HEK293 (cell line): Measurements from ENCODE around the gene COMMD3.
A peak's percentile ranks its signal among the peaks of the same experiment; 100 is the strongest.

Experiments used
- CTCF ChIA-PET: fragments of 350-600 bp; formaldehyde crosslinking; extraction: SDS; loops from one replicate; lab custom pipeline; 2021; ENCODE audit warnings: antibody characterized with exemption; lab: Yijun Ruan, JAX
- POLR2A ChIA-PET: fragments of 300-600 bp; formaldehyde crosslinking; extraction: SDS; loops from one replicate; lab custom pipeline; 2020; ENCODE audit warnings: antibody characterized with exemption, inconsistent platforms; lab: Yijun Ruan, JAX
- H3K27ac ChIP-seq: fragments of 200-500 bp; sonication (Bioruptor generic); 2 replicates; pipeline ENCODE4 v1.5.1; 2014; ENCODE audit warnings: low read depth, low read length, control low read depth, inconsistent platforms; ENCODE audit errors: extremely low read depth
- H3K36me3 ChIP-seq, 2 experiments: fragments of 200-500 bp in 1 of 2; sonication (Bioruptor generic) in 1 of 2; 1 replicate in 1 of 2; 2 replicates in 1 of 2; pipeline ENCODE4 v1.5.1; 2014 to 2017; ENCODE audit warnings: inconsistent platforms in 2 of 2, low read length in 2 of 2; ENCODE audit not compliant: control insufficient read depth in 2 of 2, insufficient read depth in 1 of 2
- H3K4me1 ChIP-seq: fragments of 200-500 bp; sonication (Bioruptor generic); 2 replicates; pipeline ENCODE4 v1.5.1; 2014; ENCODE audit warnings: mild to moderate bottlenecking, low read length, inconsistent platforms; ENCODE audit not compliant: control insufficient read depth, insufficient read depth
- H3K4me3 ChIP-seq: 2 replicates; pipeline ENCODE4 v1.5.1; 2011; ENCODE audit warnings: low read depth, mild to moderate bottlenecking, control low read depth, low read length, moderate library complexity
- H3K9me3 ChIP-seq: fragments of 200-500 bp; sonication (Bioruptor generic); 2 replicates; pipeline ENCODE4 v1.5.1; 2014; ENCODE audit warnings: low read depth, low read length, inconsistent platforms; ENCODE audit not compliant: control insufficient read depth, insufficient read depth
- AEBP2 ChIP-seq: fragments of 450-650 bp; formaldehyde crosslinking; IDR thresholded peaks from 2 replicates; pipeline ENCODE4 v1.5.1; 2016; ENCODE audit warnings: missing biosample characterization, missing genetic modification characterization, borderline replicate concordance
- ATF2 ChIP-seq: fragments of 450-650 bp; formaldehyde crosslinking; IDR thresholded peaks from 2 replicates; pipeline ENCODE4 v1.5.1; 2016; ENCODE audit warnings: missing biosample characterization, missing genetic modification characterization, low read depth
- HOXD13 ChIP-seq: sonication (generic); formaldehyde crosslinking; IDR thresholded peaks from 2 replicates; pipeline ENCODE4 v1.8.0; 2022; ENCODE audit warnings: missing genetic modification reagents, borderline replicate concordance
- IKZF3 ChIP-seq: fragments of 450-650 bp; IDR thresholded peaks from 2 replicates; pipeline ENCODE4 v1.5.0; 2018; ENCODE audit warnings: missing biosample characterization, mild to moderate bottlenecking, missing genetic modification characterization, moderate library complexity
- KLF10 ChIP-seq: fragments of 450-650 bp; IDR thresholded peaks from 2 replicates; pipeline ENCODE4 v1.5.1; 2018; ENCODE audit warnings: missing biosample characterization, mild to moderate bottlenecking, missing genetic modification characterization
- KLF7 ChIP-seq: fragments of 450-650 bp; formaldehyde crosslinking; IDR thresholded peaks from 2 replicates; pipeline ENCODE4 v1.5.1; 2016; ENCODE audit warnings: missing biosample characterization, missing genetic modification characterization, borderline replicate concordance
- KLF9 ChIP-seq: fragments of 450-650 bp; formaldehyde crosslinking; IDR thresholded peaks from 2 replicates; pipeline ENCODE4 v1.5.1; 2016; ENCODE audit warnings: missing biosample characterization, missing genetic modification characterization, low read depth
- SETDB1 ChIP-seq: IDR thresholded peaks from one replicate; pipeline ENCODE4 v1.6.1; 2017; ENCODE audit warnings: mild to moderate bottlenecking, low read length, moderate library complexity, mixed read lengths; ENCODE audit not compliant: insufficient read length
- SP7 ChIP-seq: fragments of 450-650 bp; formaldehyde crosslinking; IDR thresholded peaks from 2 replicates; pipeline ENCODE4 v1.5.1; 2016; ENCODE audit warnings: missing biosample characterization, missing genetic modification characterization
- YY2 ChIP-seq: fragments of 450-650 bp; formaldehyde crosslinking; IDR thresholded peaks from 2 replicates; pipeline ENCODE4 v1.5.1; 2016; ENCODE audit warnings: missing biosample characterization, missing genetic modification characterization
- ZBTB1 ChIP-seq: fragments of 450-650 bp; formaldehyde crosslinking; IDR thresholded peaks from 2 replicates; pipeline ENCODE4 v1.5.1; 2016; ENCODE audit warnings: missing biosample characterization, missing genetic modification characterization
- ZBTB10 ChIP-seq: fragments of 450-650 bp; formaldehyde crosslinking; IDR thresholded peaks from 2 replicates; pipeline ENCODE4 v1.5.1; 2016; ENCODE audit warnings: missing biosample characterization, missing genetic modification characterization
- ZBTB44 ChIP-seq: fragments of 450-650 bp; IDR thresholded peaks from 2 replicates; pipeline ENCODE4 v1.5.1; 2018; ENCODE audit warnings: missing biosample characterization, mild to moderate bottlenecking, missing genetic modification characterization
- ZNF132 ChIP-seq: fragments of 450-650 bp; formaldehyde crosslinking; IDR thresholded peaks from 2 replicates; pipeline ENCODE4 v1.5.1; 2017; ENCODE audit warnings: missing biosample characterization, missing genetic modification characterization, borderline replicate concordance
- ZNF449 ChIP-seq: fragments of 450-650 bp; formaldehyde crosslinking; IDR thresholded peaks from 2 replicates; pipeline ENCODE4 v1.5.1; 2017; ENCODE audit warnings: missing biosample characterization, mild to moderate bottlenecking, missing genetic modification characterization, moderate library complexity
- ZNF473 ChIP-seq: fragments of 450-650 bp; formaldehyde crosslinking; IDR thresholded peaks from 2 replicates; pipeline ENCODE4 v1.5.1; 2017; ENCODE audit warnings: missing biosample characterization, missing genetic modification characterization
- ZNF521 ChIP-seq: fragments of 450-650 bp; formaldehyde crosslinking; IDR thresholded peaks from 2 replicates; pipeline ENCODE4 v1.5.1; 2017; ENCODE audit warnings: missing biosample characterization, mild to moderate bottlenecking, missing genetic modification characterization
- ZNF530 ChIP-seq: fragments of 450-650 bp; formaldehyde crosslinking; IDR thresholded peaks from 2 replicates; pipeline ENCODE4 v1.5.1; 2016; ENCODE audit warnings: low read depth, missing biosample characterization, missing genetic modification characterization
- ZNF544 ChIP-seq: fragments of 450-650 bp; formaldehyde crosslinking; IDR thresholded peaks from 2 replicates; pipeline ENCODE4 v1.5.0; 2017; ENCODE audit warnings: missing biosample characterization, missing genetic modification characterization
- ZNF555 ChIP-seq: fragments of 450-650 bp; formaldehyde crosslinking; conservative IDR thresholded peaks from 2 replicates; pipeline ENCODE4 v1.5.1; 2017; ENCODE audit warnings: missing biosample characterization, mild to moderate bottlenecking, missing genetic modification characterization, inconsistent platforms
- ZNF580 ChIP-seq: fragments of 450-650 bp; formaldehyde crosslinking; IDR thresholded peaks from 2 replicates; pipeline ENCODE4 v1.5.1; 2016; ENCODE audit warnings: missing biosample characterization, missing genetic modification characterization
- ZNF596 ChIP-seq: fragments of 450-650 bp; IDR thresholded peaks from 2 replicates; pipeline ENCODE4 v1.5.0; 2018; ENCODE audit warnings: missing biosample characterization, mild to moderate bottlenecking, missing genetic modification characterization, moderate library complexity
- ZNF654 ChIP-seq: fragments of 450-650 bp; formaldehyde crosslinking; IDR thresholded peaks from 2 replicates; pipeline ENCODE4 v1.5.1; 2016; ENCODE audit warnings: low read depth, missing biosample characterization, missing genetic modification characterization
- ZNF701 ChIP-seq: fragments of 450-650 bp; formaldehyde crosslinking; IDR thresholded peaks from 2 replicates; pipeline ENCODE4 v1.5.1; 2016; ENCODE audit warnings: missing biosample characterization, missing genetic modification characterization
- ZSCAN5A ChIP-seq: fragments of 450-650 bp; formaldehyde crosslinking; IDR thresholded peaks from 2 replicates; pipeline ENCODE4 v1.5.1; 2016; ENCODE audit warnings: missing biosample characterization, missing genetic modification characterization

Gene COMMD3

GRCh38 chr10:22341190-22341925 is 25.2 kb downstream of the COMMD3 start (continued):
- TF ChIP-seq ATF2 (tag by site-specific recombination) (no peak), ZNF530 (tag by site-specific recombination) (no peak), KLF9 (tag by site-specific recombination) (no peak), SP7 (tag by site-specific recombination) (peak; percentile 31; the same call in 1 of the 2 replicates), ZNF473 (tag by site-specific recombination) (no peak), SETDB1 (no peak), HOXD13 (no peak), ZNF544 (tag by site-specific recombination) (no peak), YY2 (tag by site-specific recombination) (no peak), ZNF132 (tag by site-specific recombination) (no peak)
- TF ChIP-seq, all 188 proteins: peak for 18

GRCh38 chr10:22341926-22342196 is 25.7 kb downstream of the COMMD3 start:
- Histone ChIP-seq H3K27ac (no peak overlapping the region), H3K4me3 (no peak overlapping the region), H3K4me1 (peaks cover 6% of the 10 kb centered on the region), H3K36me3 (no peaks in the 10 kb centered on the region)
- POLR2A ChIA-PET: interaction anchor here (2.2 kb wide), 1 partner anchor 26 kb away, joined by 19 read pairs; the partner anchor contains the start of gene COMMD3
- CTCF ChIA-PET: interaction anchor here (0.7 kb wide), 1 partner anchor 671 kb away, joined by 3 read pairs; no protein-coding TSS in a partner anchor
- TF ChIP-seq ZNF654 (tag by site-specific recombination): no peak
- no peak for TF ChIP-seq ZBTB10
- no peak for TF ChIP-seq ZNF555 (tag by site-specific recombination)
- TF ChIP-seq ZNF449 (tag by site-specific recombination): no peak
- no peak for TF ChIP-seq ZNF596 (tag by site-specific recombination)
- no peak for TF ChIP-seq IKZF3 (tag by site-specific recombination)
- TF ChIP-seq ZNF580 (tag by site-specific recombination): no peak
- no peak for TF ChIP-seq ZNF521
- no peak for TF ChIP-seq AEBP2 (tag by site-specific recombination)
- no peak for TF ChIP-seq ZNF132 (tag by site-specific recombination)
- TF ChIP-seq KLF10: no peak
- no peak for TF ChIP-seq ZBTB44
- TF ChIP-seq ZNF701 (tag by site-specific recombination): no peak
- TF ChIP-seq ZSCAN5A: no peak
- no peak for TF ChIP-seq ZBTB1 (tag by site-specific recombination)
- no peak for TF ChIP-seq KLF7 (tag by site-specific recombination)
- TF ChIP-seq, all 188 proteins: peak for 0
- H3K9me3 ChIP-seq: no peaks in the 10 kb centered on the region
